HepG2 (cell line): ENCODE measurements around the gene KCNQ5. TPM values are rescaled to one million over a fixed set of nuclear protein-coding genes. Genes with fewer than 3 reads are reported as not detected.

Experiments
- ATAC-seq: fragments of 200-7000 bp; cut with Tn5 transposase; 3 replicates; pipeline ENCODE4 v1.9.1; 2020; ENCODE audit warnings: mild to moderate bottlenecking, moderate library complexity
- BruUV-seq: library from RNA; stranded (reverse); fragments of 400-500 nt; replicated peaks from 2 replicates; lab custom pipeline; 2021; lab: Mats Ljungman, UMichigan
- CTCF ChIA-PET: fragments of 300-600 bp; formaldehyde crosslinking; extraction: SDS; loops from one replicate; lab custom pipeline; 2021; ENCODE audit warnings: low total read pairs, inconsistent platforms, low intra/inter-chr PET ratio; lab: Yijun Ruan, JAX
- POLR2A ChIA-PET: fragments of 350-600 bp; sonication (Branson Sonifier 250); formaldehyde crosslinking; loops from one replicate; lab custom pipeline; 2020; ENCODE audit warnings: antibody characterized with exemption, inconsistent platforms; lab: Yijun Ruan, JAX
- DNase-seq: peaks from one replicate; pipeline ENCODE4 v3.0.0-alpha.2; 2015; ENCODE audit warnings: low spot score
- FAIRE-seq: peaks from 3 replicates; lab custom pipeline; 2011; peaks lifted over from hg19 to GRCh38; lab: Jason Lieb, UNC
- H2AFZ ChIP-seq: one replicate; pipeline ENCODE4 v1.6.1; 2011; ENCODE audit warnings: low read length, inconsistent platforms
- H3K27ac ChIP-seq: fragments of 300-600 bp; 3 replicates; pipeline ENCODE4 v1.8.0; 2011; ENCODE audit warnings: mixed run types, mild to moderate bottlenecking, mixed read lengths, low read length, inconsistent platforms; ENCODE audit not compliant: insufficient read depth; ENCODE audit errors: extremely low read length
- H3K27me3 ChIP-seq, 2 experiments: fragments of 200-600 bp in 1 of 2; 2 replicates in 1 of 2; 3 replicates in 1 of 2; pipeline versions ENCODE4 v1.6.0 to v1.8.0; 2011; ENCODE audit warnings: low read length in 2 of 2, mild to moderate bottlenecking in 2 of 2, moderate library complexity in 2 of 2, inconsistent platforms in 1 of 2; ENCODE audit not compliant: insufficient read depth in 2 of 2, control insufficient read depth in 1 of 2
- H3K36me3 ChIP-seq, 2 experiments: fragments of 200-600 bp in 1 of 2; replicated peaks in 1 of 2; 2 replicates in 1 of 2; 3 replicates in 1 of 2; pipeline versions ENCODE4 v1.5.1 to v1.8.0; 2011; ENCODE audit warnings: low read length in 2 of 2, inconsistent platforms in 1 of 2; ENCODE audit not compliant: insufficient read depth in 2 of 2, control insufficient read depth in 1 of 2
- H3K4me1 ChIP-seq: 2 replicates; pipeline ENCODE4 v1.5.1; 2012; ENCODE audit warnings: low read length, inconsistent platforms; ENCODE audit not compliant: insufficient read depth
- H3K4me2 ChIP-seq: 2 replicates; pipeline ENCODE4 v1.6.0; 2011; ENCODE audit warnings: low read depth, low read length, inconsistent platforms
- H3K4me3 ChIP-seq, 3 experiments: fragments of 200-600 bp in 1 of 3; sonication (generic), shearing (Covaris generic) in 1 of 3; replicated peaks in 1 of 3; 2 replicates each; pipeline ENCODE4 v1.5.1; 2011 to 2016; ENCODE audit warnings: low read length in 3 of 3, inconsistent platforms in 2 of 3, low read depth in 2 of 3, mild to moderate bottlenecking in 2 of 3, control low read depth in 1 of 3, mixed read lengths in 1 of 3; ENCODE audit not compliant: insufficient read depth in 1 of 3
- H3K79me2 ChIP-seq: one replicate; pipeline ENCODE4 v1.6.1; 2011; ENCODE audit warnings: low read length, inconsistent platforms; ENCODE audit not compliant: insufficient read depth
- H3K9ac ChIP-seq: 2 replicates; pipeline ENCODE4 v1.6.0; 2011; ENCODE audit warnings: mild to moderate bottlenecking, low read depth, low read length, inconsistent platforms; ENCODE audit not compliant: insufficient read depth
- H3K9me3 ChIP-seq: 2 replicates; pipeline ENCODE4 v1.5.1; 2012; ENCODE audit warnings: mild to moderate bottlenecking, low read length
- H4K20me1 ChIP-seq: 2 replicates; pipeline ENCODE4 v1.6.0; 2011; ENCODE audit warnings: inconsistent platforms, mild to moderate bottlenecking, low read length, moderate library complexity; ENCODE audit not compliant: insufficient read depth
- CERS6 ChIP-seq: sonication (generic); formaldehyde crosslinking; IDR thresholded peaks from 2 replicates; pipeline ENCODE4 v1.5.0; 2020; ENCODE audit warnings: missing genetic modification reagents
- FOXA1 ChIP-seq, 2 experiments: fragments of 450-650 bp in 1 of 2; sonication (generic) in 1 of 2; formaldehyde crosslinking in 1 of 2; IDR thresholded peaks; 2 replicates each; pipeline versions ENCODE4 v1.4.0 to v1.6.1; 2016 to 2020; ENCODE audit warnings: missing genetic modification reagents in 1 of 2
- FOXJ3 ChIP-seq: sonication (generic); formaldehyde crosslinking; IDR thresholded peaks from 2 replicates; pipeline ENCODE4 v1.4.0; 2020; ENCODE audit warnings: missing genetic modification reagents, mild to moderate bottlenecking, borderline replicate concordance
- HINFP ChIP-seq: sonication (generic); formaldehyde crosslinking; IDR thresholded peaks from 2 replicates; pipeline ENCODE4 v1.4.0; 2020; ENCODE audit warnings: low read depth, mild to moderate bottlenecking, missing genetic modification reagents
- HNRNPLL ChIP-seq: fragments of 200-400 bp; formaldehyde crosslinking; IDR thresholded peaks from 2 replicates; pipeline ENCODE4 v1.6.1; 2017; ENCODE audit warnings: mild to moderate bottlenecking, low read depth, low read length; ENCODE audit not compliant: poor library complexity, severe bottlenecking
- PHF8 ChIP-seq: sonication (generic); formaldehyde crosslinking; IDR thresholded peaks from 2 replicates; pipeline ENCODE4 v1.5.0; 2020; ENCODE audit warnings: missing genetic modification reagents
- THAP9 ChIP-seq: sonication (generic); formaldehyde crosslinking; IDR thresholded peaks from 2 replicates; pipeline ENCODE4; 2020; ENCODE audit warnings: missing genetic modification reagents, mild to moderate bottlenecking, borderline replicate concordance
- THYN1 ChIP-seq: sonication (generic); formaldehyde crosslinking; IDR thresholded peaks from 2 replicates; pipeline ENCODE4 v1.8.1; 2023; ENCODE audit warnings: low read depth, mild to moderate bottlenecking, moderate library complexity, missing genetic modification reagents, borderline replicate concordance
- ZNF292 ChIP-seq: sonication (generic); formaldehyde crosslinking; IDR thresholded peaks from 2 replicates; pipeline ENCODE4 v1.8.1; 2022; ENCODE audit warnings: mild to moderate bottlenecking, low read depth, missing genetic modification reagents, borderline replicate concordance
- ZNF333 ChIP-seq: sonication (generic); formaldehyde crosslinking; IDR thresholded peaks from 2 replicates; pipeline ENCODE4 v1.4.0; 2020; ENCODE audit warnings: mild to moderate bottlenecking, missing genetic modification reagents, borderline replicate concordance
- ZNF569 ChIP-seq: sonication (generic); formaldehyde crosslinking; IDR thresholded peaks from 2 replicates; pipeline ENCODE4 v1.5.0; 2020; ENCODE audit warnings: mild to moderate bottlenecking, missing genetic modification reagents, moderate library complexity, borderline replicate concordance
- ZNF720 ChIP-seq: sonication (generic); formaldehyde crosslinking; IDR thresholded peaks from 2 replicates; pipeline ENCODE4 v1.4.0; 2020; ENCODE audit warnings: missing genetic modification reagents
- ZNF768 ChIP-seq: sonication (generic); formaldehyde crosslinking; IDR thresholded peaks from 2 replicates; pipeline ENCODE4 v1.4.0; 2020; ENCODE audit warnings: missing genetic modification reagents
- ZNF883 ChIP-seq: sonication (generic); formaldehyde crosslinking; IDR thresholded peaks from 2 replicates; pipeline ENCODE4 v1.5.1; 2020; ENCODE audit warnings: mild to moderate bottlenecking, missing genetic modification reagents; ENCODE audit errors: not compliant biosample characterization
- WGBS: methylation state at CpG from one replicate; pipeline ENCODE4 v1.1.6; 2017; ENCODE audit warnings: low lambda C conversion rate; 5-methylcytosine and 5-hydroxymethylcytosine counted together
- in situ Hi-C: cut with HindIII; loops from 2 replicates; pipeline ENCODE4 v1.10.0; 2017; ENCODE audit warnings: low pct_unique_long_range_greater_than_20kb; ENCODE audit not compliant: extremely low pct_ligation_motif_present
- intact Hi-C: fragments of 100-400 bp; cut with micrococcal nuclease; formaldehyde crosslinking; loops from one replicate; pipeline ENCODE4 v1.10.0; 2022; ENCODE audit not compliant: unreplicated experiment
- polyA plus RNA-seq, 8 experiments: library from polyadenylated mRNA; depleted of rRNA in 3 of 8; stranded (reverse) in 7 of 8; unstranded in 1 of 8; fragments of >200 nt; fragmentation: Illumina TruSeq in 4 of 8; extraction: Trizol in 4 of 8; gene quantifications; 2 replicates each; pipeline versions ENCODE4 v1.2.1 to v1.2.3, GENCODE V29; 2011 to 2016; ENCODE audit warnings: low read depth in 4 of 8, missing spikeins in 1 of 8, mixed read lengths in 1 of 8; ENCODE audit not compliant: insufficient read depth in 1 of 8
- total RNA-seq, 5 experiments: library from RNA; depleted of rRNA; stranded (reverse); fragments of >200 nt; fragmentation: Illumina TruSeq; extraction: Trizol; gene quantifications; 2 replicates each; pipeline ENCODE4 v1.2.3, GENCODE V29; 2016; ENCODE audit warnings: low read depth in 1 of 5

Gene KCNQ5
- total and polyA plus RNA-seq, 2 of the 13 experiments (the other 11 are each of a cell fraction or from before 2014, with no cell fraction given), result 0.04 TPM; not detected in 1

- no peak for ATAC-seq
- BruUV-seq, result no TSS peak
- CTCF ChIA-PET, result no interaction called here
- Histone ChIP-seq H2AFZ (no peak within 1 kb of the TSS), H3K4me1 (no peaks in the 10 kb centered on the region), H3K27ac (no peak within 1 kb of the TSS), H3K79me2 (no peaks in the 10 kb centered on the region), H3K9me3 (no peaks in the 10 kb centered on the region), H3K27me3 (peaks cover 0 to 15% of the 10 kb centered on the region in 2 experiments; a peak in 1 of 5 replicates), H3K4me2 (no peak within 1 kb of the TSS), H3K36me3 (no peaks in the 10 kb centered on the region), H3K4me3 (no peak within 1 kb of the TSS), H4K20me1 (0 out of 2 replicates have a peak, but pooled peaks cover 3% of the 10 kb centered on the region), H3K9ac (no peak within 1 kb of the TSS)
- POLR2A ChIA-PET, result no interaction called here
- no peak for TF ChIP-seq ZNF720
- TF ChIP-seq ZNF883, result no peak
- no peak for TF ChIP-seq ZNF333 (CRISPR knock-in tag)
- no peak for TF ChIP-seq HINFP (CRISPR knock-in tag)
- TF ChIP-seq HNRNPLL, result no peak
- TF ChIP-seq FOXA1 (IDR thresholded peaks at IDR 0.05), result no peak
- no peak for TF ChIP-seq FOXA1 (CRISPR knock-in tag; IDR thresholded peaks at IDR 0.05)
- no peak for TF ChIP-seq ZNF569 (CRISPR knock-in tag)
- TF ChIP-seq ZNF768 (CRISPR knock-in tag), result no peak
- no peak for TF ChIP-seq THAP9 (CRISPR knock-in tag)
- no peak for TF ChIP-seq THYN1
- no peak for TF ChIP-seq FOXJ3 (CRISPR knock-in tag)
- no peak for TF ChIP-seq PHF8 (CRISPR knock-in tag)
- TF ChIP-seq CERS6 (CRISPR knock-in tag), result no peak
- TF ChIP-seq ZNF292 (CRISPR knock-in tag), result no peak
- DNase-seq, result no peak
- WGBS, result 34% methylated on average over 4 of the region's 4 CpGs
- intact Hi-C loops (no loop called here), in situ Hi-C loops (no loop called here)
- no peak for FAIRE-seq
These were observed 603.5 kb downstream of the KCNQ5 start, which contains the start of gene KHDC1L for GRCh38 chr6:73225396-73225795. Gene KHDC1L (minus strand): TSS chr6:73225496. CDS start chr6:73225408, 88 bp downstream.
